GM18909 (cell line): ENCODE data around the gene MYOM1.
"Not testable (repeated sequence)": the region's sequence is repeated elsewhere in the genome, so short reads cannot be mapped to it uniquely, and the experiment has no call there.

Experiments used
- ATAC-seq: cut with Tn5 transposase; IDR thresholded peaks from one replicate; pipeline ENCODE4 v1.9.1; 2021; ENCODE audit warnings: mild to moderate bottlenecking; ENCODE audit not compliant: unreplicated experiment, poor library complexity

The MYOM1 gene

GRCh38 chr18:3094338-3094684 is 125.5 kb downstream of the MYOM1 start:
- ATAC-seq: no peak

GRCh38 chr18:3093624-3094337 is 126.0 kb downstream of the MYOM1 start:
- no peak for ATAC-seq

GRCh38 chr18:3092727-3093126 is 127.0 kb downstream of the MYOM1 start:
- ATAC-seq: no peak

- no peak for ATAC-seq
Observed at GRCh38 chr18:3089579-3089978, 130.2 kb downstream of the MYOM1 start.

GRCh38 chr18:3088449-3088848 is 131.3 kb downstream of the MYOM1 start:
- no peak for ATAC-seq

GRCh38 chr18:3086871-3087270 is 132.9 kb downstream of the MYOM1 start:
- no peak for ATAC-seq

- no peak for ATAC-seq
Observed at GRCh38 chr18:3085612-3086011, 134.2 kb downstream of the MYOM1 start.

- no peak for ATAC-seq
Observed at GRCh38 chr18:3084206-3084605, 135.6 kb downstream of the MYOM1 start.

GRCh38 chr18:3083766-3084165 is 136.0 kb downstream of the MYOM1 start:
- no peak for ATAC-seq

GRCh38 chr18:3081584-3081991 is 138.2 kb downstream of the MYOM1 start:
- ATAC-seq: no peak

- ATAC-seq: no peak
Observed at GRCh38 chr18:3079653-3080052, 140.1 kb downstream of the MYOM1 start.

GRCh38 chr18:3075491-3075890 is 144.3 kb downstream of the MYOM1 start:
- ATAC-seq: no peak

GRCh38 chr18:3074087-3074486 is 145.7 kb downstream of the MYOM1 start:
- no peak for ATAC-seq

- not testable (repeated sequence) for ATAC-seq
Observed at GRCh38 chr18:3073353-3073752, 146.4 kb downstream of the MYOM1 start.

GRCh38 chr18:3071676-3072075 is 148.1 kb downstream of the MYOM1 start:
- no peak for ATAC-seq

- no peak for ATAC-seq
Observed at GRCh38 chr18:3069671-3070433, 149.9 kb downstream of the MYOM1 start.

- no peak for ATAC-seq
Observed at GRCh38 chr18:3067722-3068121, 152.0 kb downstream of the MYOM1 start.

GRCh38 chr18:3067165-3067661 is 152.6 kb downstream of the MYOM1 start:
- ATAC-seq: no peak

- no peak for ATAC-seq
Observed at GRCh38 chr18:3066341-3067110, 153.2 kb downstream of the MYOM1 start.

GRCh38 chr18:3063766-3064165 is 156.0 kb downstream of the MYOM1 start:
- ATAC-seq: not testable (repeated sequence)
